Cardiac muscle cell (in vitro differentiated cells and primary cell): Measurements from ENCODE around the gene TPO. TPM values are rescaled to one million over a fixed set of nuclear protein-coding genes. Genes with fewer than 3 reads are reported as not detected.

Experiments used
- DNase-seq, 2 donors: peaks; one replicate each; pipeline versions ENCODE4 v3.0.0 to v3.0.0-alpha.2; 2010 to 2017; ENCODE audit warnings: low read depth in 1 of 2, low spot score in 1 of 2
- H3K27ac ChIP-seq: fragments of 200-600 bp; sonication (generic); 2 replicates; pipeline ENCODE4 v1.5.1; 2016
- H3K27me3 ChIP-seq: fragments of 200-600 bp; sonication (generic); 2 replicates; pipeline ENCODE4 v1.6.0; 2016; ENCODE audit warnings: control low read depth
- H3K36me3 ChIP-seq: fragments of 200-600 bp; sonication (generic); 2 replicates; pipeline ENCODE4 v1.5.1; 2016; ENCODE audit warnings: control low read depth
- H3K4me1 ChIP-seq: fragments of 200-600 bp; sonication (generic); 2 replicates; pipeline ENCODE4 v1.8.1; 2017; ENCODE audit warnings: low read depth, mild to moderate bottlenecking, mixed run types
- H3K4me3 ChIP-seq: fragments of 200-600 bp; sonication (generic); 2 replicates; pipeline ENCODE4 v1.5.1; 2016; ENCODE audit warnings: mild to moderate bottlenecking
- H3K9me3 ChIP-seq: fragments of 200-600 bp; sonication (generic); 2 replicates; pipeline ENCODE4 v1.5.1; 2017; ENCODE audit warnings: low read depth, mild to moderate bottlenecking, control low read depth
- CTCF ChIP-seq: IDR thresholded peaks from 2 replicates; pipeline ENCODE4 v1.5.1; 2012; ENCODE audit warnings: low read depth, mild to moderate bottlenecking, low read length
- polyA plus RNA-seq: library from polyadenylated mRNA; unstranded; fragments of >200 nt; fragmentation: Nextera tagmentation; extraction: Ambion mirVana; gene quantifications from 2 replicates; pipeline ENCODE4 v1.2.1, GENCODE V29; 2016
- total RNA-seq: library from RNA; depleted of rRNA; stranded (reverse); fragments of >200 nt; gene quantifications from 2 replicates; pipeline ENCODE4 v1.2.3, GENCODE V29; 2016

Gene TPO
- total and polyA plus RNA-seq, 2 experiments from 2014 or later = 0.46 to 0.71 TPM

- H3K4me3 ChIP-seq = no peak overlapping the region
- no peaks in the 10 kb centered on the region for H3K4me1 ChIP-seq
- H3K9me3 ChIP-seq = no peaks in the 10 kb centered on the region
- peaks cover 7% of the 10 kb centered on the region for H3K27me3 ChIP-seq
- H3K36me3 ChIP-seq = no peaks in the 10 kb centered on the region
- DNase-seq = no peak
- TF ChIP-seq CTCF = no peak
- no peak overlapping the region for H3K27ac ChIP-seq
Measured at GRCh38 chr2:1510176-1510575, 96.9 kb downstream of the TPO start.

DNA sequence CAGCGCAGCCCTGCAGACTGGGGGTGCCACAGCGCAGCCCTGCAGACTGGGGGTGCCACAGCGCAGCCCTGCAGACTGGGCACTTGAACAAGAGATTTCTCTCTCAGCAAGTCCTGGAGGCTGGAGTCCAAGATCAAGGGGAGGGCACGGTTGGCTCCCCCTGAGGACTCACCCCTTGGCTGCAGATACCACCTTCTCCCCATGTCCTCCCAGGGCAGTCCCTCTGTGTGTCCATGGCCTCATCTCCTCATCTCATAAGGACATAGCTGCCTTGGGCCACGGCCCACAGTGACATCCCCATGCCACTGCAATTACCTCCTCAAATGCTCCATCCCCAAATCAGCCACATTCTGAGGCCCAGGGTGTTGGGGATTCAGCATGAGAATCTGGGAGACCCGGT, 98.2 kb downstream of the TPO start:
- H3K9me3 ChIP-seq = no peaks in the 10 kb centered on the region
- no peaks in the 10 kb centered on the region for H3K36me3 ChIP-seq
- peaks cover 7% of the 10 kb centered on the region for H3K27me3 ChIP-seq
- no peak for DNase-seq
- H3K4me1 ChIP-seq = no peaks in the 10 kb centered on the region
- no peak for TF ChIP-seq CTCF
- H3K4me3 ChIP-seq = no peak overlapping the region
- H3K27ac ChIP-seq = no peak overlapping the region

- Histone ChIP-seq H3K27me3 (peaks cover 7% of the 10 kb centered on the region), H3K4me3 (no peak overlapping the region), H3K9me3 (no peaks in the 10 kb centered on the region), H3K4me1 (no peaks in the 10 kb centered on the region), H3K27ac (no peak overlapping the region), H3K36me3 (no peaks in the 10 kb centered on the region)
- no peak for TF ChIP-seq CTCF
- no peak for DNase-seq
Measured at GRCh38 chr2:1512321-1513289, 99.3 kb downstream of the TPO start.

- no peak overlapping the region for H3K4me3 ChIP-seq
- no peak overlapping the region for H3K27ac ChIP-seq
- no peak for DNase-seq
- TF ChIP-seq CTCF = no peak
- no peaks in the 10 kb centered on the region for H3K9me3 ChIP-seq
- no peaks in the 10 kb centered on the region for H3K36me3 ChIP-seq
- peaks cover 7% of the 10 kb centered on the region for H3K27me3 ChIP-seq
- H3K4me1 ChIP-seq = no peaks in the 10 kb centered on the region
Measured at GRCh38 chr2:1514391-1515072, 101.3 kb downstream of the TPO start.

GRCh38 chr2:1515073-1515430, 101.8 kb downstream of the TPO start:
- Histone ChIP-seq H3K27ac (no peak overlapping the region), H3K4me1 (no peaks in the 10 kb centered on the region), H3K36me3 (no peaks in the 10 kb centered on the region), H3K27me3 (peaks cover 2% of the 10 kb centered on the region), H3K4me3 (no peak overlapping the region), H3K9me3 (no peaks in the 10 kb centered on the region)
- DNase-seq = no peak
- no peak for TF ChIP-seq CTCF
